ENCODE measurements around the gene BBS9. TPM values are rescaled to one million over a fixed set of nuclear protein-coding genes. Genes with fewer than 3 reads are reported as not detected.
A peak's percentile ranks its signal among the peaks of the same experiment; 100 is the strongest.

Gene BBS9
- total RNA-seq, 1 donor from 2014 or later, result 33.0 TPM

GRCh38 chr7:33334349-33334748, 205.0 kb downstream of the BBS9 start:
- DNase-seq (ENCODE audit: low spot score), result peak; percentile 6
- Mint-ChIP-seq H3K36me3 (ENCODE audit: low read depth, unreplicated experiment) (no peaks in the 10 kb centered on the region), H3K27ac (ENCODE audit: unreplicated experiment) (no peak overlapping the region), H3K9me3 (ENCODE audit: unreplicated experiment) (no peaks in the 10 kb centered on the region), H3K4me1 (ENCODE audit: unreplicated experiment) (no peaks in the 10 kb centered on the region), H3K27me3 (ENCODE audit: unreplicated experiment) (no peaks in the 10 kb centered on the region), H3K4me3 (ENCODE audit: unreplicated experiment) (no peak overlapping the region)
- TF ChIP-seq CTCF (IDR thresholded peaks at IDR 0.05; ENCODE audit: unreplicated experiment), result peak; percentile 19

GRCh38 chr7:33336820-33337219, 207.5 kb downstream of the BBS9 start:
- Mint-ChIP-seq H3K4me1 (ENCODE audit: unreplicated experiment) (no peaks in the 10 kb centered on the region), H3K36me3 (ENCODE audit: low read depth, unreplicated experiment) (no peaks in the 10 kb centered on the region), H3K27ac (ENCODE audit: unreplicated experiment) (no peak overlapping the region), H3K4me3 (ENCODE audit: unreplicated experiment) (no peak overlapping the region), H3K9me3 (ENCODE audit: unreplicated experiment) (no peaks in the 10 kb centered on the region), H3K27me3 (ENCODE audit: unreplicated experiment) (no peaks in the 10 kb centered on the region)
- TF ChIP-seq CTCF (IDR thresholded peaks at IDR 0.05; ENCODE audit: unreplicated experiment), result no peak
- DNase-seq (ENCODE audit: low spot score), result no peak

- no peak for DNase-seq (ENCODE audit: low spot score)
- no peaks in the 10 kb centered on the region for H3K9me3 Mint-ChIP-seq (ENCODE audit: unreplicated experiment)
These were observed 209.9 kb downstream of the BBS9 start for GRCh38 chr7:33339074-33339790.

GRCh38 chr7:33346055-33346454, 216.7 kb downstream of the BBS9 start:
- TF ChIP-seq CTCF (IDR thresholded peaks at IDR 0.05; ENCODE audit: unreplicated experiment), result no peak
- H3K4me1 Mint-ChIP-seq (ENCODE audit: unreplicated experiment), result no peaks in the 10 kb centered on the region
- no peak for DNase-seq (ENCODE audit: low spot score)
- H3K36me3 Mint-ChIP-seq (ENCODE audit: low read depth, unreplicated experiment), result no peaks in the 10 kb centered on the region
- H3K4me3 Mint-ChIP-seq (ENCODE audit: unreplicated experiment), result no peak overlapping the region
- H3K9me3 Mint-ChIP-seq (ENCODE audit: unreplicated experiment), result no peaks in the 10 kb centered on the region
- no peak overlapping the region for H3K27ac Mint-ChIP-seq (ENCODE audit: unreplicated experiment)
- H3K27me3 Mint-ChIP-seq (ENCODE audit: unreplicated experiment), result no peaks in the 10 kb centered on the region

More at GRCh38 chr7:33339074-33339790, 209.9 kb downstream of the BBS9 start:
- Mint-ChIP-seq H3K36me3 (ENCODE audit: low read depth, unreplicated experiment) (no peaks in the 10 kb centered on the region), H3K27ac (ENCODE audit: unreplicated experiment) (no peak overlapping the region), H3K27me3 (ENCODE audit: unreplicated experiment) (no peaks in the 10 kb centered on the region), H3K4me3 (ENCODE audit: unreplicated experiment) (no peak overlapping the region), H3K4me1 (ENCODE audit: unreplicated experiment) (no peaks in the 10 kb centered on the region)
- TF ChIP-seq CTCF (IDR thresholded peaks at IDR 0.05; ENCODE audit: unreplicated experiment), result no peak

- TF ChIP-seq CTCF (IDR thresholded peaks at IDR 0.05; ENCODE audit: unreplicated experiment), result no peak
- Mint-ChIP-seq H3K27ac (ENCODE audit: unreplicated experiment) (no peak overlapping the region), H3K36me3 (ENCODE audit: low read depth, unreplicated experiment) (no peaks in the 10 kb centered on the region), H3K4me3 (ENCODE audit: unreplicated experiment) (no peak overlapping the region), H3K4me1 (ENCODE audit: unreplicated experiment) (peaks cover 16% of the 10 kb centered on the region), H3K27me3 (ENCODE audit: unreplicated experiment) (no peaks in the 10 kb centered on the region), H3K9me3 (ENCODE audit: unreplicated experiment) (no peaks in the 10 kb centered on the region)
- DNase-seq (ENCODE audit: low spot score), result no peak
These were observed 221.2 kb downstream of the BBS9 start for GRCh38 chr7:33350577-33350976.

Data from endothelial cell (in vitro differentiated cells).